IPS-NIHi7 (cell line): Measurements from ENCODE around the gene BSCL2.
"Not testable (repeated sequence)": the region's sequence is repeated elsewhere in the genome, so short reads cannot be mapped to it uniquely, and the experiment has no call there.

ENCODE experiments used
- DNase-seq: peaks from one replicate; pipeline ENCODE4 v3.0.0; 2012; ENCODE audit warnings: mixed read lengths; ENCODE audit errors: extremely low spot score

The BSCL2 gene

DNA sequence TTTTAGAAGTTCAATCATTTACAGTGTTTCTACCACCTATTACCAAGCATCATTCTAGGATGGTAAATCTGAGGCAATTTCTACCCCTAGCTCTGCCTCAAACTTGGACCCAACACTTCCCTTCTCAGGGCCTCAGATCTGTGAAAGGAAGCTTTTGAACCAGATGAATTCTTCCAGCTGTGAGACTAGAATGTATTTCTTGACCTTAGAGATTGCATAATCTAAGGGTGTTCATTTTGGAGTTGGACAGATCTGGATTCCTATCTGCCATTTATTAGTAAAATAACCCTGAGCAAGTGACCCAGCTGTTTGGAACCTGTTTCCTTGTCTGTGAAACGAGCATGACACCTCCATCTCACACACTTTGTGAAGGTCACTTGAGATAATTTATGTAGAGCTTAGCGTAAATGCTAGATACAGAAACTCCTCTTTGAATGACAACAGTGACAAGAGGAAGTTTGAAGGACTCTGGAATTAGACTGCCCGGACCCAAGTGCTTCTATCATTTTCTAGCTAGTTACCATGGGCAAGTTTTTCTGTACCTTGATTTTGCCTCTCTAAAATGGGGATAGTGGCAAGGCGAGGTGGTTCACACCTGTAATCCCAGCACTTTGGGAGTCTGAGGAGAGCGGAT is 50.3 kb downstream of the BSCL2 start:
- DNase-seq: no peak

DNA sequence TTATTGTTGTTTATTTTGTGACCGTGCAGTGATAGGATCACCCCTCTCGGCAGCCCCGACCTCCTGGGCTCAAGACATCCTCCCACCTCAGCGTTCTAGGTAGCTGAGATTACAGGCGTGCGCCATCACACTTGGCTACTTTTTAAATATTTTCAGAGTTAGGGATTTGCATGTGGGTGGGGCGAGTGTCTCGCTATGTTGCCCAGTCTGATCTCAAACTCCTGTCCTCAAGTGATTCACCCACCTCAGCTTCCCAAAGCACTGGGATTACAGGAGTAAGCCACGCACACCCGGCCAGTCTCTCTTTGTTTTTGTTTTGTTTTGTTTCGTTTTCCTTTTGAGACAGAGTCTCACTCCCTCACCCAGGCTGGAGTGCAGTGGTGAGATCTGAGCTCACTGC is 52.9 kb downstream of the BSCL2 start:
- DNase-seq: no peak

GRCh38 chr11:62652161-62653006 is 54.8 kb downstream of the BSCL2 start:
- no peak for DNase-seq

DNA sequence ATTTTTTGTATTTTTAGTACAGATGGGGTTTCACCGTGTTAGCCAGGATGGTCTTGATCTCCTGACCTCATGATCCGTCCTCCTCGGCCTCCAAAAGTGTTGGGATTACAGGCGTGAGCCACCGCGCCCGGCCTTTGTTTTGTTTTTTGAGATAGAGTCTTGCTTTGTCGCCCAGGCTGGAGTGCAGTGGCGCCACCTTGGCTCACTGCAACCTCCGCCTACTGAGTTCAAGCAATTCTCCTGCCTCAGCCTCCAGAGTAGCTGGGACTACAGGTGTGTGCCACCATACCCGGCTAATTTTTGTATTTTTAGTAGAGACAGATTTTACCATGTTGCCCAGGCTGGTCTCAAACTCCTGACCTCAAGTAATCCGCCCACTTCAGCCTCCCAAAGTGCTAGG is 56.9 kb downstream of the BSCL2 start:
- not testable (repeated sequence) for DNase-seq

DNA sequence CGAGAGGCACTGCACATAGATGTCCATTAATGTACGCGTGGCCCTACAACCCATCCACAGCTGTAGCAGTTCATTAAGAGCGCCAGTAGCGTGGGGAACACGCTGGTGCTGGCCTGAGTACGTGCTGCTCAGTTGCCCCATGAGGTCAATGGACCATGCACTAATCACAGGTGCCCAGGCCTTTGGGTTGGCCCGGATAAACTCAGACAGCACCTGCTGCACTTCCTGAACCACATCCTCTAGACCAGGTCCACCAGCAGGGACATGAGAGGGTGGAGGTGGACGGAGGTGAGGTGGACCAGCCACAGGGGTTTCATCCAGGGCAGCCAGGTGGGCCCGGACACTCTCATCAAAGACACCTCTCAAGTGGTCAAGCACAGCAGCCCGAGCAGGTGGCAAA is 57.7 kb downstream of the BSCL2 start:
- no peak for DNase-seq

DNA sequence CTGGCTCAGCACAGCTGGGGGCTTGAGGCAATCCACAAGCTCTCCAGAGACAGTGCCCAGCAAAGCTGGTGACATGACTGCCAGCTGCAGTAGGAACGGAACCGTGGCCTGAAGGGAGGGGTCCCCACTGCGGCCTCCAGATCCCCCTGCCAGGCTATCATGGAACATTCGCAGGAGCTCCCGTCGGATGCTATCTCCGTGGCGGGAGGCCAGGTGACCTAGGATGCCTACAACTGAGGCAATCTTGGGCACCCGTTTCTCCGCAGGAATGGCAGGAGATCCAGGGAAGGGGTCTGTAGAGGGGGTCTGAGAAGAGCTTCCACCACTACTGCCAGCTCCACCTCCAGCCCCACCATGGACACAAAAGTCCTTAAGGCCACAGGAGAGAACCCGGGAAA is 58.3 kb downstream of the BSCL2 start:
- DNase-seq: no peak

DNA sequence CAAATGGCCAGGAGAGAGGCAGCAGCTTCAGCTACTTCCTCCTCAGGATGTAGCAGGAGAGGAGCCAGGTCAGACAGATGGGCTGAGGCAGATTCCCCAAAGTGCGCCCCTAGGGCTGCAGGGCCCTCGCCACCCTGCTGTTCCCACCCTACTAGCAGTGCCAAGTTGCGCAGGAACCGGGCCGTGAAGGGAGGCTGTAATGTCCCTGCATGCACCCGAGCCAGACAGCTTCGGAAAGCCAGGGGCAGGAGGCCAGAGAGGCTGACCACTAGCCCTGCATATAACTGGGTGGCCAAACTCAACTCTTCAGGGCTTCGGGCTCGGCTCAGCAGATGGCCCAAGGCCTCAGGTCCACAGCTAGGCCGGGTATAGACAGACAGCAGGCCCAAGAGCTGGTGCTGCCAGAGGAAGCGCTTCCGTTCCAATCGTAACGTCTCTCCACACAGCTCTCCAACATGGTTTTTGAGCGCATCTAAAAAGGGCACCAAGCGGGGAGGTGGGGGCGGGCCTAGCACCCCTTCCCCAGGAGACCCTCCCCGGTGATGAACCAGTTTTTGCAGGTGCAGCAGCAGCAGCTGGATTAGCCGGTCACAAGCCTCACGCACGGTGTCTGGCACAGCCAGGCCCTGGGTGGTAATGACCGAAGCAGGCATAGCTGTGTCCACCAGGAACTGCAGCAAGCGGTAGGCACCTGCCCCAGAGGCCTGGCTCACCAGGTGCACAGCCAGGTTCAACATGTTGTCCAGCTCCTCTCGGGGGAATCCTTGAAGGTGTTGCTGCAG is 58.8 kb downstream of the BSCL2 start:
- no peak for DNase-seq

DNA sequence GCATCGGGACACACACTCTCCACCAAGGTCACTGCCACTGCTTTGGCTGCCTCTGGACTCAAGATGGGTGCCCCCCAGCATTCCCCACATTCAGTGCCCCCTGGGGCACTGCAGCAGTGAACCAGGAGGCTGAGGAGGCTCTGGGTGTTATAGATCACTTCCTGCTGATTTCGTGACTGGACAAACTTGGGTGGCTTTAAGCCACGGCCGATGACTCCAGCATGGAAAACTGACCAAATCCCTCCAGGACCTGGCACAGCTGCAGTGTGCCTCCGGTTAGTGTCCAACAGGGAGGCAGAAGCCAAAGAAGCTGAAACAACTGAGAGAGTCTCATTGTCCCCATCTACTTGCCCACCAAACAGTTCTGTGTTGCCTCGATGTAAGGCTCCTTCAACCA is 59.6 kb downstream of the BSCL2 start:
- DNase-seq: no peak

DNA sequence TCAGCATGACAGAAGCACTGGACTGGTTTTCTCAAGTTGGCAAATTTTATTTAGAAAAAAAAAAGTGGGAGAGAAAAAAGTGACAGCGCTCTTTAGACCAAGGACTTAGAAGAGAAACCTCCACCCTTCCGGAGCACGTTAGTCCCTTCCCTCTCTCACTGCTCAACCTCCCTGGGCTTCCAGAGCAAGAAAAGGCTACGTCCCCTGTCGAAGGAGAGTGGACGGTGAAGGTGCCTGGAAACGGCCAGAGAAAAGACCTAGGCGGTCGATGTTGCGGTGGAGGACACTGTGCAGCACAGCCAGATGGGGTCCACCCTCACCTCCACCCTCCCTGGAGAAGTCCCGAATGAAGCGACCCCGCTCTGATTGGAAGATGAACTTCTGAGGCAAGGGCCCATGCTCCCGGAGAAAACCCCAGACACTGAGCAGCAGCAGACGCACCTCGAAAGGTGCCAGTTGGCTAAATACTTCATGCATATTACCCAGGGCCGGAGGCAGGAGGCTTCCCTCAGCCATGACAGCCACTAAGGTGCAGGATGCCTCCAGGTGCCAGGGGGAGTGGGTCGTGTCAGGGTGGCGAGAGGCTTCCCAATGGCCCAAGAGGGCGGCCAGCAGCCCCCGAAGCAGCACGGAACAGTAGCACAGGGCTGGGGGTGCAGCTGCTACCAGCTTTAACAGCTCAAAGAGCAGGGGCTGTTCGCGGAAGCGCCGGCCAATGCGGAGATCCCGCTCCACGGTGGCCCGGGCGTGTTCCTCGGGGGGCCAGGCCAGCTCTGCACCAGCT is 60.2 kb downstream of the BSCL2 start:
- DNase-seq: peak; percentile 22

DNA sequence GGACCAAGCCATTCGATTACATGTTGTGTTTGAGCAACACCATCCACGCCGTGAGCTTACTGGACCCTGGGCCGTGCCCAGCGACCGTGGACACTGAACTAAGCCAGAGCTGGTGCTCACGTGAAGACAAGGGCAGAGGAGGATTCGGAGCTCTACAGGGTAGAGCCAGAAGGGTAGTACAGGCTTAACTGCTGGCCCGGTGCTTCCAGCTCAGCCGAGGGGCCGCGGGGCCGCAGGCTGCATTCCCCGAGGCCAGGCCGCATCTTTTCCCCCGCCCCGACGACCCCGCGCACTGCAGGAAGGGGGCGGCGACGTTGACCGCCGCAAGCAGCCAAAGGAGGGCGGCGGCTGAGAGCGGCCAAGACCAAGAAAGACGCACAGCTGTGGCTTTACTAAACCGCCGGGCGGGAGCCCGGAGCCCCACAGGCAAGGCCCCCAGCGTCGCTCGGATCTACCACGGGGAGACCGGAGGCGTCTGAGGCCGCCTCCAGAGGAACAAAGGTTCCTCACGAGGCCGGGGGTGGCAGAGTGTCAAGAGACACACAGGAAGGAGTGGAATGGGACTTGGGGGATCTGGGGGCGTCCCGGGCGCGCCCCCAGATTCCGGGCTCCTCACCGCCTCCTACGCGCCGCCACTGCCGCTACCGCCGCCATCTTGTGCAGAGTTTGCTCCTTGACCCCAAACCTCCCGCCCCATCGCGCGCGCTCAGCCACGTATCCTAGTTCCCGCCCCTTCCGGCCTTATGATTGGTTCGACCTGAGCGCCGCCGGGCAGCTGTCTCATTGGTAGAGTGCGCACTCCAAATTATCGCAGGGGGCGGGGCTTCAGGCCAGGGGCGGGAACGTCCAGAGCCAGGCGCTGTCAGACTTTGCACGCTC is 61.0 kb downstream of the BSCL2 start, which contains the start of gene GANAB:
TSS of gene GANAB (minus strand) at position 668 of the 879 bp plus-strand sequence. CDS start at position 654, 14 bp downstream.
- DNase-seq: peak; percentile 100

GRCh38 chr11:62645671-62645945 is 61.6 kb downstream of the BSCL2 start:
- no peak for DNase-seq

- no peak for DNase-seq
Observed at GRCh38 chr11:62644220-62644619, 63.0 kb downstream of the BSCL2 start.
